ENCODE data around the gene MGLL. TPM values are rescaled to one million over a fixed set of nuclear protein-coding genes. Genes with fewer than 3 reads are reported as not detected.
"Not testable (repeated sequence)": the region's sequence is repeated elsewhere in the genome, so short reads cannot be mapped to it uniquely, and the experiment has no call there.

Gene MGLL
- total and polyA plus RNA-seq, 9 of the 15 experiments (the other 6 are each of a cell fraction or from before 2014, with no cell fraction given): 0.12 to 0.32 (median 0.18) TPM; not detected in 6

DNA sequence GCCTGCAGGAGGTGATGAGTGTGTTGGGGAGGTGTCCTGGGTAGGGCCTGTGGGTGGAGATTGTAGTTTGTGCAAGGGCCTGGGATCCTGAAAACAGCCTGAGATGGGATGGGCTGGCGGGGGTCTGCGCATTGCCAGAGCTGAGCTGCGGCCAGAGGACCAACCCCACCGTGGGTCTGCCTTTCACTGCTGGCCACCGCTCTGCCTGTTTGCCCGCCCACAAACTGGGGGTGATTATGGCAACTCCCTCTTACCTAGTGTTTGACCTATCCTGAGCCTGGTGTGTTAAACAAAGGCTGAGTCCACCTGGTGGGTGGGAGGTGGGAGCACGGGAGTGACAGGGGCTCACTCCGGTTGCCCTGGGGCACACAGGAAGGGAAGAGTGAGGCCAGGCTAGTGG lies 139.8 kb downstream of the MGLL start:
- ChIA-PET CTCF (ENCODE audit: low intra/inter-chr PET ratio) (no interaction called here), POLR2A (interaction anchor here (0.6 kb wide), 1 partner anchor 31 kb away, joined by 3 read pairs; no protein-coding TSS in a partner anchor)
- TF ChIP-seq, protein P1, sequence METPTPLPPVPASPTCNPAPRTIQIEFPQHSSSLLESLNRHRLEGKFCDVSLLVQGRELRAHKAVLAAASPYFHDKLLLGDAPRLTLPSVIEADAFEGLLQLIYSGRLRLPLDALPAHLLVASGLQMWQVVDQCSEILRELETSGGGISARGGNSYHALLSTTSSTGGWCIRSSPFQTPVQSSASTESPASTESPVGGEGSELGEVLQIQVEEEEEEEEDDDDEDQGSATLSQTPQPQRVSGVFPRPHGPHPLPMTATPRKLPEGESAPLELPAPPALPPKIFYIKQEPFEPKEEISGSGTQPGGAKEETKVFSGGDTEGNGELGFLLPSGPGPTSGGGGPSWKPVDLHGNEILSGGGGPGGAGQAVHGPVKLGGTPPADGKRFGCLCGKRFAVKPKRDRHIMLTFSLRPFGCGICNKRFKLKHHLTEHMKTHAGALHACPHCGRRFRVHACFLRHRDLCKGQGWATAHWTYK (CRISPR knock-in tag; IDR thresholded peaks at IDR 0.05): no peak
- TF ChIP-seq FOXM1 (IDR thresholded peaks at IDR 0.05; ENCODE audit: low read depth) (no peak), FOXM1 (CRISPR knock-in tag; IDR thresholded peaks at IDR 0.05; ENCODE audit: low read depth) (no peak), PTRF (tag; IDR thresholded peaks at IDR 0.05) (no peak), KLF6 (CRISPR knock-in tag; IDR thresholded peaks at IDR 0.05; ENCODE audit: borderline replicate concordance) (no peak), EZH2 (IDR thresholded peaks at IDR 0.05; ENCODE audit: borderline replicate concordance, low read depth, low read length) (no peak), E2F4 (CRISPR knock-in tag; IDR thresholded peaks at IDR 0.05; ENCODE audit: low read depth) (no peak), SMAD3 (CRISPR knock-in tag; conservative IDR thresholded peaks at IDR 0.05) (no peak)
- in situ Hi-C loops (cut with MboI): no loop called here
- Histone ChIP-seq H4K20me1 (replicated peaks; ENCODE audit: control insufficient read depth, insufficient read depth, low read length) (no peaks in the 10 kb centered on the region), H3K4me1 (replicated peaks in 1 of 2; ENCODE audit: control insufficient read depth in 2 of 2, insufficient read depth in 2 of 2, low read length in 2 of 2) (peaks cover 0 to 12% of the 10 kb centered on the region in 2 experiments; a peak in 2 of 5 replicates), H3K9me3 (replicated peaks; ENCODE audit: control insufficient read depth, insufficient read depth, low read depth, low read length) (no peaks in the 10 kb centered on the region), H3K9me1 (ENCODE audit: control insufficient read depth, insufficient read depth, low read length) (no peaks in the 10 kb centered on the region), H3K4me3 (no peak overlapping the region), H3K36me3 (ENCODE audit: control insufficient read depth, insufficient read depth, low read length) (no peaks in the 10 kb centered on the region), H3K27me3 (ENCODE audit: control insufficient read depth in 2 of 2, insufficient read depth in 2 of 2, low read length in 2 of 2) (no peaks in the 10 kb centered on the region), H3K27ac (ENCODE audit: extremely low read depth, low read depth, low read length) (no peak overlapping the region), H2AFZ (ENCODE audit: low read depth, low read length) (no peak overlapping the region), H3K4me2 (ENCODE audit: insufficient read depth, low read length) (no peak overlapping the region), H3K9ac (ENCODE audit: insufficient read depth in 1 of 2, low read depth in 2 of 2, low read length in 2 of 2) (no peak overlapping the region), H3K79me2 (ENCODE audit: control insufficient read depth, insufficient read depth, low read length) (no peaks in the 10 kb centered on the region)
- intact Hi-C loops (cut with micrococcal nuclease): loop anchor here (10.0 kb wide), 1 partner anchor 282 kb away; no protein-coding TSS in a partner anchor
- DNase-seq (ENCODE audit: extremely low read depth in 1 of 4, low spot score in 3 of 4): no peak
- FAIRE-seq: no peak
- BruUV-seq (replicated peaks): no TSS peak
- 35% methylated on average over 8 of the region's 8 CpGs for WGBS (ENCODE audit: insufficient coverage, low coverage, missing lambda C conversion rate)
- no peak for ATAC-seq

- H3K27me3 ChIP-seq (ENCODE audit: control insufficient read depth in 2 of 2, insufficient read depth in 2 of 2, low read length in 2 of 2); FAIRE-seq; H3K4me3 ChIP-seq; H3K79me2 ChIP-seq (ENCODE audit: control insufficient read depth, insufficient read depth, low read length); H3K9me3 ChIP-seq (replicated peaks; ENCODE audit: control insufficient read depth, insufficient read depth, low read depth, low read length); BruUV-seq (replicated peaks); DNase-seq (ENCODE audit: extremely low read depth in 1 of 4, low spot score in 3 of 4); H4K20me1 ChIP-seq (replicated peaks; ENCODE audit: control insufficient read depth, insufficient read depth, low read length); POLR2A ChIA-PET; H3K27ac ChIP-seq (ENCODE audit: extremely low read depth, low read depth, low read length); H2AFZ ChIP-seq (ENCODE audit: low read depth, low read length); H3K9me1 ChIP-seq (ENCODE audit: control insufficient read depth, insufficient read depth, low read length); H3K9ac ChIP-seq (ENCODE audit: insufficient read depth in 1 of 2, low read depth in 2 of 2, low read length in 2 of 2); H3K36me3 ChIP-seq (ENCODE audit: control insufficient read depth, insufficient read depth, low read length); H3K4me2 ChIP-seq (ENCODE audit: insufficient read depth, low read length); ATAC-seq; in situ Hi-C loops (cut with MboI); CTCF ChIA-PET (ENCODE audit: low intra/inter-chr PET ratio): not testable (repeated sequence)
- H3K4me1 ChIP-seq (replicated peaks in 1 of 2; ENCODE audit: control insufficient read depth in 2 of 2, insufficient read depth in 2 of 2, low read length in 2 of 2): peaks cover 0 to 15% of the 10 kb centered on the region in 2 experiments; a peak in 2 of 5 replicates
- intact Hi-C loops (cut with micrococcal nuclease): loop anchor here (10.0 kb wide), 1 partner anchor 283 kb away; no protein-coding TSS in a partner anchor
- 27% methylated on average over 3 of the region's 6 CpGs for WGBS (ENCODE audit: insufficient coverage, low coverage, missing lambda C conversion rate)
These were observed 140.2 kb downstream of the MGLL start for GRCh38 chr3:127682175-127682554.
